ENCODE results near the gene HOXA11. TPM values are rescaled to one million over a fixed set of nuclear protein-coding genes. Genes with fewer than 3 reads are reported as not detected.

Gene HOXA11
- total RNA-seq, 4 donors from 2014 or later: 5.1 to 7.9 (median 6.4) TPM

DNA sequence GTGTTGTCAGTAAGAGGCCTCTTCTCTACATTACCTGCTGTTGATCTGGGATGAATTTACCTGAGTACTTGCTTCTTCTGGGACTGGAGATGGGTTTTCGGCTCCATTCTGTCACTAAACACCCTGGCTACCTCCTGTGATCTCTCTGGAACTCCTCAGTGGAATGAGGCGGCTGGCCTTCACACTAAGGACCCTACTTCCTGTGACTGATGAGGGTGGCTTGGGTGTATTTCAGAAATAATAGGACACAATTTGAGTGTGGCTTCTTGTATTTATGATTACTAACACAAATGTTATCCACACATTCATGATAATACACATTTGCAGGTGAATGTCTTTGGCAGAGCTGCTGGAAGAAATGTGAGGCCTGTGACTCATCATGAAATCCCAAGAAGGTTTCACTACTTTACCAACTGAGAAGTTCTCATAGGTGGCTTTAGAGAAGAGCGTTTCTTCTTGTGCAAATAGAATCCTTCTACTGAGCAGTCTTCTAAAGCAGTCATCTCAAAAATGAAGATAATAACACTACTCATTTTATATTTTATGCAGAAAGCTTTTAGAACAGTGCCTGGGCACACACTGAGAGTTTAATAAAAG, 36.3 kb upstream of the HOXA11 start:
- DNase-seq: no peak
- intact Hi-C loops (cut with DNase I; ENCODE audit: low total_unique reads) (no loop called here), in situ Hi-C loops (cut with MboI; ENCODE audit: low sequenced_read_pairs in 4 of 4) (loop anchor here in 3 of 4 donors (10.0 to 25.0 kb wide), 4 partner anchors 341 to 691 kb away; no protein-coding TSS in a partner anchor)
- no peak for ATAC-seq
- Histone ChIP-seq H3K36me3 (no peaks in the 10 kb centered on the region), H3K27me3 (peaks cover 38 to 57% (median 45%) of the 10 kb centered on the region in 3 donors), H3K9me3 (no peaks in the 10 kb centered on the region), H3K4me1 (peaks cover 0 to 8% of the 10 kb centered on the region in 2 donors), H3K27ac (no peak overlapping the region), H3K4me3 (no peak overlapping the region)
- no peak for TF ChIP-seq POLR2A (IDR thresholded peaks at IDR 0.05)
- TF ChIP-seq, protein P1, sequence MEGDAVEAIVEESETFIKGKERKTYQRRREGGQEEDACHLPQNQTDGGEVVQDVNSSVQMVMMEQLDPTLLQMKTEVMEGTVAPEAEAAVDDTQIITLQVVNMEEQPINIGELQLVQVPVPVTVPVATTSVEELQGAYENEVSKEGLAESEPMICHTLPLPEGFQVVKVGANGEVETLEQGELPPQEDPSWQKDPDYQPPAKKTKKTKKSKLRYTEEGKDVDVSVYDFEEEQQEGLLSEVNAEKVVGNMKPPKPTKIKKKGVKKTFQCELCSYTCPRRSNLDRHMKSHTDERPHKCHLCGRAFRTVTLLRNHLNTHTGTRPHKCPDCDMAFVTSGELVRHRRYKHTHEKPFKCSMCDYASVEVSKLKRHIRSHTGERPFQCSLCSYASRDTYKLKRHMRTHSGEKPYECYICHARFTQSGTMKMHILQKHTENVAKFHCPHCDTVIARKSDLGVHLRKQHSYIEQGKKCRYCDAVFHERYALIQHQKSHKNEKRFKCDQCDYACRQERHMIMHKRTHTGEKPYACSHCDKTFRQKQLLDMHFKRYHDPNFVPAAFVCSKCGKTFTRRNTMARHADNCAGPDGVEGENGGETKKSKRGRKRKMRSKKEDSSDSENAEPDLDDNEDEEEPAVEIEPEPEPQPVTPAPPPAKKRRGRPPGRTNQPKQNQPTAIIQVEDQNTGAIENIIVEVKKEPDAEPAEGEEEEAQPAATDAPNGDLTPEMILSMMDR (IDR thresholded peaks at IDR 0.05 in 4 of 5, conservative IDR thresholded peaks at IDR 0.05 in 1 of 5): no peak

DNA sequence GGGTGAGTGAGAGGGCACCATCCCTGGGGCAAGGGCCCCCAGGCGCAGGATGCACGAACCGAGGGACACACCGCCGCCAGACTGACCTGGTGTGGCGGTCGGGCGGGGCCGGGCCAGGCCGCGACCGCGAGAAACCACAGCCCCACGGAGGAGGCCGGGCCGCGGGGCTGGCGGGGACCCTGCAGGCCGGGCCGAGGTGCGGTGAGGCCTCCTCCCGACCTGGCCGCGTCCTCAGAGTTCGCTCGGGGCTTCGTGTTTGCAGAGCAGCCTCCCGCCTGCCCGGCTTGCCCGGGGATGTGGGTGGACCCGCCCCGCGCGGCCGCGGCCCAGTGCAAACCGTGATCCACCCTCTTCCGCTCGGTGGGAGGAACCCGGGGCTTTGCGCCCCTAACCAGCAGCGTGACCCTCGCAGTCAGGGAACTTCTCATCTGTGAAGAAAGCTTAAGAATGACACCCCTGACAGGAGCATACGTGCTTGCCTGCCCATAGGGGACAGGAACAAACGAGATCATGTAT, 35.5 kb upstream of the HOXA11 start:
- TF ChIP-seq, protein P1 (IDR thresholded peaks at IDR 0.05 in 4 of 5, conservative IDR thresholded peaks at IDR 0.05 in 1 of 5): no peak
- no peak for TF ChIP-seq POLR2A (IDR thresholded peaks at IDR 0.05)
- H3K27me3 ChIP-seq: peaks cover 30 to 49% (median 38%) of the 10 kb centered on the region in 3 donors
- intact Hi-C loops (cut with DNase I; ENCODE audit: low total_unique reads): no loop called here
- H3K27ac ChIP-seq: no peak overlapping the region
- ATAC-seq (no peak), DNase-seq (no peak)
- no peaks in the 10 kb centered on the region for H3K9me3 ChIP-seq
- no peaks in the 10 kb centered on the region for H3K36me3 ChIP-seq
- no peak overlapping the region for H3K4me3 ChIP-seq
- in situ Hi-C loops (cut with MboI; ENCODE audit: low sequenced_read_pairs in 4 of 4): loop anchor here in 3 of 4 donors (10.0 to 25.0 kb wide), 4 partner anchors 342 to 692 kb away; no protein-coding TSS in a partner anchor
- peaks cover 0 to 5% of the 10 kb centered on the region in 2 donors for H3K4me1 ChIP-seq

DNA sequence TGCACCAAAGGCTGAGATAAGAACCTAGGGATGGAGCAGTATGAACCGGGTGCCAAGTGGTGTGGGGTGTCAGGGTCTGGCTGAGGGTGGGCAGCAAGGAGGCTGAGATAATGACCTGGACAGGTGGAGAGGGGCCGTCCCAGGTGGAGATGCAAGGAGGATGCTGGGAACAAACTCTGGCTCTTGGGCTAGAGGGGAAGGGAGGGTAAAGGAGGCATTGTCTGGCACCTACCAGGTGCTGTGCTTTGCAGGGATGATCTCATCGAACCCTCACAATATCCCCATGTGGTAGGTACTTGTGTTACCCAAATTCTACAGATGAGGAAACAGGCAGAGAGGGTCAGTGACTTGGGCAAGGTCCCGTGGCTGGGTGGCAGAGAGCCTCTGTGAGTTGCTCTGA, 34.8 kb upstream of the HOXA11 start:
- in situ Hi-C loops (cut with MboI; ENCODE audit: low sequenced_read_pairs in 4 of 4) (loop anchor here in 3 of 4 donors (10.0 to 25.0 kb wide), 4 partner anchors 342 to 692 kb away; no protein-coding TSS in a partner anchor), intact Hi-C loops (cut with DNase I; ENCODE audit: low total_unique reads) (no loop called here)
- ATAC-seq: no peak
- Histone ChIP-seq H3K4me1 (no peaks in the 10 kb centered on the region), H3K27me3 (peaks cover 23 to 42% (median 31%) of the 10 kb centered on the region in 3 donors), H3K9me3 (no peaks in the 10 kb centered on the region), H3K36me3 (no peaks in the 10 kb centered on the region), H3K4me3 (no peak overlapping the region), H3K27ac (no peak overlapping the region)
- DNase-seq: no peak
- TF ChIP-seq, protein P1 (IDR thresholded peaks at IDR 0.05 in 4 of 5, conservative IDR thresholded peaks at IDR 0.05 in 1 of 5): no peak
- no peak for TF ChIP-seq POLR2A (IDR thresholded peaks at IDR 0.05)

DNA sequence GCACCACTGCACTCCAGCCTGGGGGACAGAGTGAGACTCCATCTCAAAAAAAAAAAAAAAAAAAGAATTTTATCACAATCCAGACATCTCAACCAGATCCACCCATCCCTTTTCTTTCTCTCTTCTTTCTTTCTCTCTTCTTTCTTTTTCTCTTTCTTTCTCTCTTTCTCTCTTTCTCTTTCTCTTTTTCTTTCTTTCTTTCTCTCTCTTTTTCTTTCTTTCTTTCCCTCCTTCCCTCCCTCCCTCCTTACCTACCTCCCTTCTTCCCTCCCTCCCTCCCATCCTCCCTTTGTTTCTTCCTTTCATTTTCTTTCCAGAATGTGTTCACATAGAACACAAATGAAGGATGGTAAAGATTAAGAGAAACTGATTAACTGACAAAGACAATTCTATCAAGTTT, 32.9 kb upstream of the HOXA11 start:
- H3K9me3 ChIP-seq: no peaks in the 10 kb centered on the region
- in situ Hi-C loops (cut with MboI; ENCODE audit: low sequenced_read_pairs in 4 of 4): loop anchor here in 3 of 4 donors (25.0 kb wide), 3 partner anchors 344 to 694 kb away; no protein-coding TSS in a partner anchor

More for the DNA sequence above, 32.9 kb upstream of the HOXA11 start:
- Histone ChIP-seq H3K36me3 (no peaks in the 10 kb centered on the region), H3K4me3 (no peak overlapping the region), H3K27me3 (peaks cover 4 to 34% (median 24%) of the 10 kb centered on the region in 3 donors), H3K27ac (no peak overlapping the region), H3K4me1 (no peaks in the 10 kb centered on the region)
- TF ChIP-seq POLR2A (IDR thresholded peaks at IDR 0.05): no peak
- TF ChIP-seq, protein P1 (IDR thresholded peaks at IDR 0.05 in 4 of 5, conservative IDR thresholded peaks at IDR 0.05 in 1 of 5): no peak
- DNase-seq (no peak), ATAC-seq (no peak)
- intact Hi-C loops (cut with DNase I; ENCODE audit: low total_unique reads): no loop called here

Data from gastrocnemius medialis (tissue), 4 donors.